HepG2 (cell line): ENCODE data around the gene ECHDC1. TPM values are rescaled to one million over a fixed set of nuclear protein-coding genes. Genes with fewer than 3 reads are reported as not detected.
A peak's percentile ranks its signal among the peaks of the same experiment; 100 is the strongest.

Experiments used
- ARNT2 ChIP-seq: sonication (generic); formaldehyde crosslinking; IDR thresholded peaks from 2 replicates; pipeline ENCODE4 v1.8.0; 2022; ENCODE audit warnings: mild to moderate bottlenecking, low read depth, missing genetic modification reagents, moderate library complexity
- ATF7-NPFF ChIP-seq: sonication (generic); formaldehyde crosslinking; IDR thresholded peaks from 2 replicates; pipeline ENCODE4 v1.8.1; 2023; ENCODE audit warnings: mild to moderate bottlenecking, low read depth, missing genetic modification reagents, moderate library complexity
- CREM ChIP-seq, 2 experiments: sonication (generic) in 1 of 2; formaldehyde crosslinking in 1 of 2; IDR thresholded peaks; 2 replicates each; pipeline versions ENCODE4 v1.4.0 to v1.6.1; 2016 to 2020; ENCODE audit warnings: antibody characterized with exemption in 1 of 2, mild to moderate bottlenecking in 1 of 2, missing genetic modification reagents in 1 of 2
- DR1 ChIP-seq: sonication (generic); formaldehyde crosslinking; IDR thresholded peaks from 2 replicates; pipeline ENCODE4 v1.8.0; 2021; ENCODE audit warnings: mild to moderate bottlenecking, missing genetic modification reagents, inconsistent platforms
- HOXA7 ChIP-seq: sonication (generic); formaldehyde crosslinking; IDR thresholded peaks from 2 replicates; pipeline ENCODE4 v1.8.1; 2022; ENCODE audit warnings: mild to moderate bottlenecking, missing genetic modification reagents, moderate library complexity
- JUNB ChIP-seq: sonication (generic); formaldehyde crosslinking; IDR thresholded peaks from 2 replicates; pipeline ENCODE4 v1.8.0; 2022; ENCODE audit warnings: missing genetic modification reagents, mild to moderate bottlenecking, borderline replicate concordance
- KDM2A ChIP-seq: sonication (generic); formaldehyde crosslinking; IDR thresholded peaks from 2 replicates; pipeline ENCODE4 v1.4.0; 2020; ENCODE audit warnings: low read depth, missing genetic modification reagents, borderline replicate concordance
- MIER2 ChIP-seq: IDR thresholded peaks from 2 replicates; pipeline ENCODE4 v1.6.1; 2016; ENCODE audit warnings: missing biosample characterization, missing genetic modification reagents
- NPAS2 ChIP-seq: sonication (generic); formaldehyde crosslinking; IDR thresholded peaks from 2 replicates; pipeline ENCODE4 v1.8.0; 2022; ENCODE audit warnings: mild to moderate bottlenecking, missing genetic modification reagents, borderline replicate concordance
- PHF20 ChIP-seq: sonication (generic); formaldehyde crosslinking; IDR thresholded peaks from 2 replicates; pipeline ENCODE4 v1.5.0; 2020; ENCODE audit warnings: mild to moderate bottlenecking, missing genetic modification reagents
- RXRB ChIP-seq: IDR thresholded peaks from 2 replicates; pipeline ENCODE4 v1.6.1; 2016; ENCODE audit warnings: borderline replicate concordance, missing genetic modification reagents, missing compliant biosample characterization
- SRSF4 ChIP-seq: fragments of 200-400 bp; formaldehyde crosslinking; IDR thresholded peaks from one replicate; pipeline ENCODE4 v1.6.1; 2018; ENCODE audit warnings: mild to moderate bottlenecking, low read depth, low read length, moderate library complexity; ENCODE audit not compliant: poor library complexity, severe bottlenecking
- SRSF9 ChIP-seq: fragments of 200-400 bp; formaldehyde crosslinking; IDR thresholded peaks from 2 replicates; pipeline ENCODE4 v1.6.1; 2018; ENCODE audit warnings: borderline replicate concordance, mild to moderate bottlenecking, low read depth, low read length; ENCODE audit not compliant: insufficient read depth, poor library complexity, severe bottlenecking
- SYNCRIP ChIP-seq: fragments of 200-400 bp; formaldehyde crosslinking; IDR thresholded peaks from 2 replicates; pipeline ENCODE4 v1.6.1; 2018; ENCODE audit warnings: mild to moderate bottlenecking, low read depth, low read length; ENCODE audit not compliant: insufficient read depth
- TCF12 ChIP-seq, 2 experiments: fragments of 450-650 bp in 1 of 2; sonication (generic) in 1 of 2; formaldehyde crosslinking in 1 of 2; IDR thresholded peaks; 2 replicates each; pipeline versions ENCODE4 v1.6.1 to v1.8.0; 2017 to 2022; ENCODE audit warnings: antibody characterized with exemption in 1 of 2, mild to moderate bottlenecking in 1 of 2, missing genetic modification reagents in 1 of 2, moderate library complexity in 1 of 2
- TCF7 ChIP-seq: sonication (generic); IDR thresholded peaks from 2 replicates; pipeline ENCODE4 v1.6.1; 2016; ENCODE audit warnings: antibody characterized with exemption, low read depth
- TFDP1 ChIP-seq: IDR thresholded peaks from 2 replicates; pipeline ENCODE4 v1.6.1; 2016; ENCODE audit warnings: missing compliant biosample characterization, missing genetic modification reagents, borderline replicate concordance
- TOPORS ChIP-seq: sonication (generic); formaldehyde crosslinking; IDR thresholded peaks from 2 replicates; pipeline ENCODE4 v1.8.0; 2023; ENCODE audit warnings: mild to moderate bottlenecking, missing genetic modification reagents
- ZBTB20 ChIP-seq: sonication (generic); formaldehyde crosslinking; IDR thresholded peaks from 2 replicates; pipeline ENCODE4 v1.8.1; 2023; ENCODE audit warnings: missing genetic modification reagents, low read depth, mild to moderate bottlenecking, borderline replicate concordance
- ZBTB38 ChIP-seq: sonication (generic); formaldehyde crosslinking; IDR thresholded peaks from 2 replicates; pipeline ENCODE4 v1.5.1; 2020; ENCODE audit warnings: mild to moderate bottlenecking, missing genetic modification reagents
- ZMAT3 ChIP-seq: sonication (generic); formaldehyde crosslinking; conservative IDR thresholded peaks from 2 replicates; pipeline ENCODE4 v1.7.0; 2021; ENCODE audit warnings: missing genetic modification reagents
- ZMYM3 ChIP-seq: sonication (generic); formaldehyde crosslinking; IDR thresholded peaks from 2 replicates; pipeline ENCODE4 v1.5.1; 2020; ENCODE audit warnings: mild to moderate bottlenecking, missing genetic modification reagents
- ZNF274 ChIP-seq: sonication (generic); formaldehyde crosslinking; IDR thresholded peaks from 2 replicates; pipeline ENCODE4 v1.5.1; 2020; ENCODE audit warnings: mild to moderate bottlenecking, missing genetic modification reagents
- ZSCAN29 ChIP-seq: sonication (generic); formaldehyde crosslinking; conservative IDR thresholded peaks from 2 replicates; pipeline ENCODE4 v1.4.0; 2020; ENCODE audit warnings: mild to moderate bottlenecking, missing genetic modification reagents
- ZSCAN9 ChIP-seq: IDR thresholded peaks from 2 replicates; pipeline ENCODE4 v1.6.1; 2016; ENCODE audit warnings: borderline replicate concordance
- polyA plus RNA-seq, 8 experiments: library from polyadenylated mRNA; depleted of rRNA in 3 of 8; stranded (reverse) in 7 of 8; unstranded in 1 of 8; fragments of >200 nt; fragmentation: Illumina TruSeq in 4 of 8; extraction: Trizol in 4 of 8; gene quantifications; 2 replicates each; pipeline versions ENCODE4 v1.2.1 to v1.2.3, GENCODE V29; 2011 to 2016; ENCODE audit warnings: low read depth in 4 of 8, missing spikeins in 1 of 8, mixed read lengths in 1 of 8; ENCODE audit not compliant: insufficient read depth in 1 of 8
- total RNA-seq, 5 experiments: library from RNA; depleted of rRNA; stranded (reverse); fragments of >200 nt; fragmentation: Illumina TruSeq; extraction: Trizol; gene quantifications; 2 replicates each; pipeline ENCODE4 v1.2.3, GENCODE V29; 2016; ENCODE audit warnings: low read depth in 1 of 5
- TF ChIP-seq, protein P1 (sequence below): sonication (generic); formaldehyde crosslinking; IDR thresholded peaks from 2 replicates; pipeline ENCODE4 v1.5.1; 2020; ENCODE audit warnings: missing genetic modification reagents, mild to moderate bottlenecking, borderline replicate concordance
- TF ChIP-seq, protein P2 (sequence below): sonication (generic); formaldehyde crosslinking; IDR thresholded peaks from 2 replicates; pipeline ENCODE4 v1.4.0; 2020; ENCODE audit warnings: mild to moderate bottlenecking, missing genetic modification reagents

ECHDC1 gene
- total and polyA plus RNA-seq, 2 of the 13 experiments (the other 11 are each of a cell fraction or from before 2014, with no cell fraction given) = 32.8 to 98.1 TPM

DNA sequence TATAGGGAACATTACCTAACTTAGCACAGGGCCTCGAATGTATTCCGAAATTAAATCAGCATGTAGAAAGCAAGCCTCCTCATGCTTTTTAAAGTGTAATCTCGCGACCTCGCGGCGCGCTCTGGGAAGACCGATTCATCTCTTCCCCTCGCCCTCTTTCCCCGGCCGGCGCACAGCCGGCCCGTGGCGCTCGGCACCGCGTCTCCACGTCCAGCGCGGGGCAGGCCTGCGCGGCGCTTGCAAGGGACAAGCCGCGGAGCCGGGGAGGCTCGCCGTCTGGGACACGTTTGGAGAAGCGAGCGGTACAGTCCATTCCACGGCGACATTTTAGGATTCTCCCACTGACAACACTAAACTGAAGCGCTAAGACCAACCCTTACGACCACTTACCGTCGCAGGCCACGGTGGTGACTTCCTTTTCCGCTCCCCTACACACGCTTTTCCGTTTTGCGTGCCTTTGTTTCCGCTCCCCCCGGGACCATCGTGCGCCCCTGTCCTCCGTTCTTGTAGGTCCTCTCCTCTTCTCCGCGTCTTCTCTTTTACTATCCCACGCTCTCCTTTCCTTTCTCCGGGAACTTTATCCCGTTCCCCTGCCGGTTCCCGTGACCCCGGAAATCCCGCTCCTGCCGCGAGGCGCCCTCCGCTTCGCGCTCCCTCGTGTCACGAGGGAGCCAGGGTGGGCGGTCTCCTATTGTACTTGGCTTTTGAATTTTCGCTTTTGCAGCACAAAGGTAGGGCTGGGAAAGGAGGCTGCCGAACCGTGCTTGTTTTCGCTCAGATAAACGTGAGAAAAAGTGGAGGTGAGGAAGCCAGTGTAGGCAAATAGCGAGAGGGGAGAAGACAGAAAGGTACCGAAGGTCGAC lies at the start of gene ECHDC1 (continued):
- TF ChIP-seq ZMAT3 (CRISPR knock-in tag) (peak; percentile 89; the same call in 1 of the 2 replicates), ATF7-NPFF (CRISPR knock-in tag) (peak; percentile 53; the same call in 1 of the 2 replicates), SRSF4 (no peak), HOXA7 (CRISPR knock-in tag) (no peak), ARNT2 (CRISPR knock-in tag) (peak; percentile 71), SYNCRIP (no peak), ZSCAN29 (CRISPR knock-in tag) (peak; percentile 92), ZBTB38 (CRISPR knock-in tag) (peak; percentile 91), DR1 (CRISPR knock-in tag) (peak; percentile 78; the same call in 1 of the 2 replicates), ZSCAN9 (peak; percentile 55; the same call in 1 of the 2 replicates), RXRB (no peak), TFDP1 (CRISPR knock-in tag) (peak; percentile 84), TCF12 (IDR thresholded peaks at IDR 0.05) (no peak), TCF12 (CRISPR knock-in tag; IDR thresholded peaks at IDR 0.05) (peak; percentile 93), TOPORS (no peak), SRSF9 (no peak), PHF20 (peak; percentile 93), JUNB (CRISPR knock-in tag) (no peak; the same call in 1 of the 2 replicates), ZNF274 (CRISPR knock-in tag) (peak; percentile 89), KDM2A (CRISPR knock-in tag) (peak; percentile 96), TCF7 (no peak), NPAS2 (CRISPR knock-in tag) (no peak), ZMYM3 (no peak), CREM (IDR thresholded peaks at IDR 0.05) (peak; percentile 81), CREM (CRISPR knock-in tag; IDR thresholded peaks at IDR 0.05) (no peak), ZBTB20 (CRISPR knock-in tag) (peak; percentile 76; the same call in 1 of the 2 replicates), MIER2 (CRISPR knock-in tag) (0 out of 2 replicates have a peak, but pooled peaks have one; percentile 39)
- TF ChIP-seq, protein P1, sequence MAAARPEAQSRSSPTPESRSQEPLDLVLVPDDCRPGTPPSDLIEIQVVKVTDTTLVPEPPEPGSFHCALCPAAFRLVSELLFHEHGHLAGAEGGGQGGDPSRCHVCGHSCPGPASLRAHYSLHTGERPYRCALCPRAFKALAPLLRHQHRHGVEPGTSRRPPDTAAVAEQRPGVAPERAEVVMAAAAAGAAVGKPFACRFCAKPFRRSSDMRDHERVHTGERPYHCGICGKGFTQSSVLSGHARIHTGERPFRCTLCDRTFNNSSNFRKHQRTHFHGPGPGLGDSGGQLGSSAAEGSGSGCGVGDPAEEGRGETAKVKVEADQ (CRISPR knock-in tag) = peak; percentile 99
- TF ChIP-seq, protein P2, sequence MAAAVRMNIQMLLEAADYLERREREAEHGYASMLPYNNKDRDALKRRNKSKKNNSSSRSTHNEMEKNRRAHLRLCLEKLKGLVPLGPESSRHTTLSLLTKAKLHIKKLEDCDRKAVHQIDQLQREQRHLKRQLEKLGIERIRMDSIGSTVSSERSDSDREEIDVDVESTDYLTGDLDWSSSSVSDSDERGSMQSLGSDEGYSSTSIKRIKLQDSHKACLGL (CRISPR knock-in tag) = peak; percentile 85
